Activated B cell treated with CpG ODN at 0.5 μM for 24 hours (primary cell): Measurements from ENCODE around the gene NEDD9. TPM values are rescaled to one million over a fixed set of nuclear protein-coding genes. Genes with fewer than 3 reads are reported as not detected.

Experiments
- ATAC-seq: fragments of 200-7000 bp; cut with Tn5 transposase; one replicate; pipeline ENCODE4 v1.10.0; 2021; ENCODE audit warnings: low read depth, mild to moderate bottlenecking, moderate library complexity
- CTCF ChIA-PET: fragments of 350-600 bp; sonication (Branson Sonifier 250); formaldehyde crosslinking; loops from one replicate; lab custom pipeline; 2021; ENCODE audit warnings: antibody characterized with exemption; lab: Charles Lee
- POLR2A ChIA-PET: fragments of 350-600 bp; sonication (Branson Sonifier 250); formaldehyde crosslinking; loops from one replicate; lab custom pipeline; 2021; ENCODE audit warnings: antibody characterized with exemption; lab: Charles Lee
- DNase-seq: peaks from one replicate; pipeline ENCODE4 v3.0.0; 2022
- H3K27ac Mint-ChIP-seq: one replicate; pipeline ENCODE4 v1.8.0; 2020; ENCODE audit warnings: mixed read lengths
- H3K27me3 Mint-ChIP-seq: one replicate; pipeline ENCODE4 v1.8.0; 2021; ENCODE audit warnings: mixed read lengths
- H3K36me3 Mint-ChIP-seq: one replicate; pipeline ENCODE4 v1.8.0; 2021; ENCODE audit warnings: low read depth, mixed read lengths
- H3K4me1 Mint-ChIP-seq: one replicate; pipeline ENCODE4 v1.8.0; 2021; ENCODE audit warnings: mixed read lengths
- H3K4me3 Mint-ChIP-seq: one replicate; pipeline ENCODE4 v1.8.0; 2020; ENCODE audit warnings: mild to moderate bottlenecking, mixed read lengths
- H3K9me3 Mint-ChIP-seq: one replicate; pipeline ENCODE4 v1.8.0; 2020; ENCODE audit warnings: mixed read lengths
- intact Hi-C: fragments of 100-400 bp; cut with micrococcal nuclease; formaldehyde crosslinking; loops from one replicate; pipeline ENCODE4 v1.15.1; 2024
- total RNA-seq: library from RNA; stranded (reverse); gene quantifications from 2 replicates; pipeline ENCODE4 v1.2.3, GENCODE V29; 2022
- TF ChIP-seq, protein P1 (sequence below): fragments of 200-600 bp; IDR thresholded peaks from one replicate; pipeline ENCODE4 v1.8.0; 2022; ENCODE audit warnings: antibody characterized with exemption, mild to moderate bottlenecking

The NEDD9 gene
- total RNA-seq, 1 donor from 2014 or later = 61.9 TPM

GRCh38 chr6:11263291-11263775 lies 30.9 kb upstream of the NEDD9 start:
- H3K9me3 Mint-ChIP-seq = no peaks in the 10 kb centered on the region
- H3K36me3 Mint-ChIP-seq = peaks cover 42% of the 10 kb centered on the region
- no peak overlapping the region for H3K27ac Mint-ChIP-seq
- DNase-seq (no peak), ATAC-seq (no peak)
- intact Hi-C loops = no loop called here
- H3K27me3 Mint-ChIP-seq = no peaks in the 10 kb centered on the region
- peaks cover 24% of the 10 kb centered on the region for H3K4me1 Mint-ChIP-seq
- ChIA-PET CTCF (no interaction called here), POLR2A (no interaction called here)
- TF ChIP-seq, protein P1, sequence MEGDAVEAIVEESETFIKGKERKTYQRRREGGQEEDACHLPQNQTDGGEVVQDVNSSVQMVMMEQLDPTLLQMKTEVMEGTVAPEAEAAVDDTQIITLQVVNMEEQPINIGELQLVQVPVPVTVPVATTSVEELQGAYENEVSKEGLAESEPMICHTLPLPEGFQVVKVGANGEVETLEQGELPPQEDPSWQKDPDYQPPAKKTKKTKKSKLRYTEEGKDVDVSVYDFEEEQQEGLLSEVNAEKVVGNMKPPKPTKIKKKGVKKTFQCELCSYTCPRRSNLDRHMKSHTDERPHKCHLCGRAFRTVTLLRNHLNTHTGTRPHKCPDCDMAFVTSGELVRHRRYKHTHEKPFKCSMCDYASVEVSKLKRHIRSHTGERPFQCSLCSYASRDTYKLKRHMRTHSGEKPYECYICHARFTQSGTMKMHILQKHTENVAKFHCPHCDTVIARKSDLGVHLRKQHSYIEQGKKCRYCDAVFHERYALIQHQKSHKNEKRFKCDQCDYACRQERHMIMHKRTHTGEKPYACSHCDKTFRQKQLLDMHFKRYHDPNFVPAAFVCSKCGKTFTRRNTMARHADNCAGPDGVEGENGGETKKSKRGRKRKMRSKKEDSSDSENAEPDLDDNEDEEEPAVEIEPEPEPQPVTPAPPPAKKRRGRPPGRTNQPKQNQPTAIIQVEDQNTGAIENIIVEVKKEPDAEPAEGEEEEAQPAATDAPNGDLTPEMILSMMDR = no peak
- no peak overlapping the region for H3K4me3 Mint-ChIP-seq

GRCh38 chr6:11262242-11262641 lies 29.8 kb upstream of the NEDD9 start:
- Mint-ChIP-seq H3K4me1 (peaks cover 34% of the 10 kb centered on the region), H3K27me3 (no peaks in the 10 kb centered on the region), H3K9me3 (no peaks in the 10 kb centered on the region), H3K27ac (no peak overlapping the region), H3K4me3 (no peak overlapping the region), H3K36me3 (peaks cover 42% of the 10 kb centered on the region)
- intact Hi-C loops = no loop called here
- TF ChIP-seq, protein P1 = no peak
- ATAC-seq (no peak), DNase-seq (no peak)
- ChIA-PET CTCF (no interaction called here), POLR2A (no interaction called here)

DNA sequence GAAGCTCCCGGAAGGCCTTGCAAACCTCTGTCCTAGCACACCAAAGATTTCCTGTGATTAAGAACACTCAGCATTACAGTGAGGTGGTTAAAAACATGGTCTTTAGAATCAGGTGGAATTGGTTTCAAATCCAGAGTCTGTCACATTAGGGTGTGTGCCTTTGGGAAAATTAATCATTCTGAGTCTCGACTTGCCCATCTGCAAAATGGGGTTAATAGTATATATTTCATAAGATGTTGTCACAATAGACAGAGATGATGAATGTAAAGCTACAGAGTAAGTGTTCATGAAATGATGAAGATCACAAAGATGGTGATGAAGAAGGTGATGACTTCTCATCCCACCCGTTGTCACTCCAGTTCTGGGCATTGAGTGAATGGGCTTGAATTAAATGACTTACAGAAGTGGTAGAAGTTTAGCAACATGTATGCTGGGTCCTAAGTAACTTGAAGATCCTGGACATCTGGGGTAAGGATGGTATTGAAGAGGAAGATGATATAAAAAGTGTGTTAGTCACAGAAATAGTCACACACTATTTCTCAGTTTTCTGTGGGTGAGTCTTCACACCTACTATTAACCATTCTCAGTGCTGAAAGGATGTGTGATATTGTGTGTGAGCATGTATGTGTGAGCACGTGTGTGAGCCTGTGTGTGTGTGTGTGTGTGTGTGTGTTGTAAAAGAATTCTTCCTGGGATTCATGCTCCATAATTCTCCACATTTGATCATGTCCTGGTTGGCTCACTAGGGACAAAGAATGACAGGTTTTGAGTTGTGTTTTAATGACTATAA lies 28.0 kb upstream of the NEDD9 start:
- ATAC-seq = no peak
- peaks cover 47% of the 10 kb centered on the region for H3K36me3 Mint-ChIP-seq
- no peaks in the 10 kb centered on the region for H3K9me3 Mint-ChIP-seq
- H3K27ac Mint-ChIP-seq = peak overlapping the region; percentile 3
- peaks cover 34% of the 10 kb centered on the region for H3K4me1 Mint-ChIP-seq
- ChIA-PET POLR2A (no interaction called here), CTCF (no interaction called here)
- no peak overlapping the region for H3K4me3 Mint-ChIP-seq
- DNase-seq = no peak
- intact Hi-C loops = no loop called here
- H3K27me3 Mint-ChIP-seq = no peaks in the 10 kb centered on the region
- TF ChIP-seq, protein P1 = no peak

DNA sequence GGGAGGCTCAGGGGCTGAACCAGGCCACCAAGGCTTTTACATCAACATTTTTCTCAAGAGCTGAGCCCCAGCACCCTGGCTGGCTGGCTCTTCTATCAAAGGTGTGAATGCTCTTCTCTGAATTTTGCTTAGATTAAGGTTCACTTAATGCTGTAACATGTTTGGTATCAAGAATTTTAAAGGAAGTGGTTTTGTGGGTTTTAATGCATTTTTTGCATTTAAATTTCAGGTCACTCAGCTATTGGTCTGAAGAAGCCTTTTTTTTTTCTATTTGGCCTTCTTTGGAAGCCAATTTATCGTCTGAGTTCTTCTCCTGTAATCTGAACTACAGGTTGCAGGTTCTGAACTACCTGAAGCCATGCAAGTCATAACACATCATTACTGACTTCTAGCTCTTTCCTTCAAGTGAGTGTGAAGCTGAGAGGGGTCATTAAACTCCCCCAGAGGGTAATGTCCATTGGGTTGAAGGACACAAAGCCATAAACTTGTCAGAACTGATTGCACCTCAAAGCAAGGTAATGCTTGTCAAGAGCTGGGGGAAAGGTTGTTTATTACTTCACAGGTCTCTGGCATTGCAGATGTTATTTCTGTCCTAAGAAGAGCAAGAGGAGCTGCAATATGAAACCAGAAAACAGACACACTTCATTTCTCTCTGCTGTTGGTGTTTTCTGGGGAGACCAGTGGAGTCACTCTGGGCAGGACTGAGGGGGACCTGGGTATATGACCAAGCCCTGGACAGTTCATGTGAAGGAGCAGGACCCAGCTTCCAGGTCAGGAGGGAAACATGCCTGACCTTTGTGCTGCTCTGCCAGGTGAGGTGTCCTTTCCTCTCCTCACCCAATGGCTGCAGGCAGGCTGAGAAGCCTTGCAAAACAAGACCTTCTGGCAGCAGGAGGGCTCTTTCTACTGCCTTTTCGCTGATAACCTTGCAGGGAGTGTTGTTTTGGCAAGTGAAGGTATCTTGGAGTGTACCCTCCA lies 26.1 kb upstream of the NEDD9 start:
- DNase-seq (no peak), ATAC-seq (peak; percentile 10)
- no peaks in the 10 kb centered on the region for H3K9me3 Mint-ChIP-seq
- no peak overlapping the region for H3K4me3 Mint-ChIP-seq
- ChIA-PET CTCF (no interaction called here), POLR2A (interaction anchor here (0.6 kb wide), 1 partner anchor 81 kb away, joined by 4 read pairs; no protein-coding TSS in a partner anchor)
- H3K36me3 Mint-ChIP-seq = peaks cover 39% of the 10 kb centered on the region
- intact Hi-C loops = loop anchor here (2.0 kb wide), 1 partner anchor 14 kb away; no protein-coding TSS in a partner anchor
- peaks cover 37% of the 10 kb centered on the region for H3K4me1 Mint-ChIP-seq
- H3K27me3 Mint-ChIP-seq = no peaks in the 10 kb centered on the region
- TF ChIP-seq, protein P1 = no peak
- peak overlapping the region; percentile 26 for H3K27ac Mint-ChIP-seq
